Epithelial cell of proximal tubule (primary cell): ENCODE measurements around the gene LMOD2. TPM values are rescaled to one million over a fixed set of nuclear protein-coding genes. Genes with fewer than 3 reads are reported as not detected.

Source experiments
- DNase-seq: peaks from one replicate; pipeline ENCODE4 v3.0.0-alpha.2; 2011; ENCODE audit warnings: low read depth
- H3K4me3 ChIP-seq: 2 replicates; pipeline ENCODE4 v1.5.1; 2011; ENCODE audit warnings: low read depth, mild to moderate bottlenecking, low read length
- total RNA-seq: library from RNA; depleted of rRNA; stranded (reverse); fragments of >200 nt; gene quantifications from 2 replicates; pipeline ENCODE4 v1.2.3, GENCODE V29; 2015
- TF ChIP-seq, protein P1 (sequence below): conservative IDR thresholded peaks from 2 replicates; pipeline ENCODE4 v1.5.1; 2012; ENCODE audit warnings: low read depth, mild to moderate bottlenecking, low read length

LMOD2 gene
- total RNA-seq, 1 donor from 2014 or later: not detected

- TF ChIP-seq, protein P1, sequence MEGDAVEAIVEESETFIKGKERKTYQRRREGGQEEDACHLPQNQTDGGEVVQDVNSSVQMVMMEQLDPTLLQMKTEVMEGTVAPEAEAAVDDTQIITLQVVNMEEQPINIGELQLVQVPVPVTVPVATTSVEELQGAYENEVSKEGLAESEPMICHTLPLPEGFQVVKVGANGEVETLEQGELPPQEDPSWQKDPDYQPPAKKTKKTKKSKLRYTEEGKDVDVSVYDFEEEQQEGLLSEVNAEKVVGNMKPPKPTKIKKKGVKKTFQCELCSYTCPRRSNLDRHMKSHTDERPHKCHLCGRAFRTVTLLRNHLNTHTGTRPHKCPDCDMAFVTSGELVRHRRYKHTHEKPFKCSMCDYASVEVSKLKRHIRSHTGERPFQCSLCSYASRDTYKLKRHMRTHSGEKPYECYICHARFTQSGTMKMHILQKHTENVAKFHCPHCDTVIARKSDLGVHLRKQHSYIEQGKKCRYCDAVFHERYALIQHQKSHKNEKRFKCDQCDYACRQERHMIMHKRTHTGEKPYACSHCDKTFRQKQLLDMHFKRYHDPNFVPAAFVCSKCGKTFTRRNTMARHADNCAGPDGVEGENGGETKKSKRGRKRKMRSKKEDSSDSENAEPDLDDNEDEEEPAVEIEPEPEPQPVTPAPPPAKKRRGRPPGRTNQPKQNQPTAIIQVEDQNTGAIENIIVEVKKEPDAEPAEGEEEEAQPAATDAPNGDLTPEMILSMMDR: no peak
- no peak overlapping the region for H3K4me3 ChIP-seq
- no peak for DNase-seq
These were observed 16.0 kb upstream of the LMOD2 start for GRCh38 chr7:123639631-123640030.

- TF ChIP-seq, protein P1: no peak
- DNase-seq: no peak
- H3K4me3 ChIP-seq: no peak overlapping the region
These were observed 15.1 kb upstream of the LMOD2 start for GRCh38 chr7:123640583-123640982.

GRCh38 chr7:123641901-123642300, 13.8 kb upstream of the LMOD2 start:
- TF ChIP-seq, protein P1: no peak
- DNase-seq: no peak
- H3K4me3 ChIP-seq: no peak overlapping the region

DNA sequence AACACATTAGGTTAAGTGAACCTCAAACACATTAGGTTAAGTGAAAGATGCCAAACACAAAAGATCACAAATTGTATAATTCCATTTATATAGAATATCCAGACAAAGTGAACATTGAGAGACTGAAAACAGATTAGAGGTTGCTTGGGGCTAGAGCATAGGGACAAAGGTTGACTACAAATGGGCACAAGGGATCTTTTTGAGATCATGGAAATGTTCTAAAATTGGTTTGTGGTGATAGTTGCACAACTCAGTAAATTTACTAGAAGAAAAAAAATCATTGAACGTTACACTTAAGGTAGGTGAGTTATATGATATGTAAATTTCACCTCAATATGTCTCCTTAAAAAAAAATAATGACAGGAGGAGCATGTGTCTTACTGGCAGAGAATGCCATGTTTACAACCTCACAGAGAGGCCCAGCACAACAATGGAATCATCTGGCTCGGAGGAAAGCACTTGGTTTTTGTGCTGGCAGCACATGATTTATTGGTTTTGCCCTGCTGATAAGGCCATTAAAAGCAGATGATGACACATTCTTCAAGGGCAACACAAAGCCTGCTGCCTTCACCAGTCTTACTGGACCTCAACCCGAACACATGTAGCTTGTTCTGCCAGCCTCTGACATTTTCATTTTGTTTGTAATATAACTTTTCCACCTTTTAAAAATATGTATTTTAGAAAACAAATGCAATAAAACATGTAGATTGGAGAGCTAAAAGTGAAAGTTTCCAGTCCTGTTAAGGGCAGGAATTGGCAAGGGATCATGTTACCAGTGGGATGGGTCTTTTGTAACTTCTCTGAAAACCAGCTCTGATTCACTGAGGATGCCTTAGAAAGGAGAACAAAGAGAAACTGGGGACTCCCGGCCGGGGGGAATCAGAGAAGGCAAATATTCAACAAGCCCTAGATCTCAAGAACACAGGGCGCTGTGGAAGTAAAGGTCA, 11.9 kb upstream of the LMOD2 start:
- TF ChIP-seq, protein P1: no peak
- peak; percentile 15 for DNase-seq
- peak overlapping the region; percentile 7 for H3K4me3 ChIP-seq

- TF ChIP-seq, protein P1: no peak
- no peak for DNase-seq
- H3K4me3 ChIP-seq: no peak overlapping the region
These were observed 10.2 kb upstream of the LMOD2 start for GRCh38 chr7:123645516-123645915.

- no peak for DNase-seq
- TF ChIP-seq, protein P1: no peak
- no peak overlapping the region for H3K4me3 ChIP-seq
These were observed 8.4 kb upstream of the LMOD2 start for GRCh38 chr7:123647106-123647730.
